Osteoblast (primary cell): ENCODE data around the gene OR5D16. TPM values are rescaled to one million over a fixed set of nuclear protein-coding genes. Genes with fewer than 3 reads are reported as not detected.
"Not testable (repeated sequence)": the region's sequence is repeated elsewhere in the genome, so short reads cannot be mapped to it uniquely, and the experiment has no call there.

ENCODE experiments used
- DNase-seq: peaks from one replicate; pipeline ENCODE4 v3.0.0; 2011; ENCODE audit warnings: low spot score, mixed read lengths; ENCODE audit not compliant: insufficient read length; ENCODE audit errors: missing footprints
- H2AFZ ChIP-seq: 2 replicates; pipeline ENCODE4 v1.6.0; 2011; ENCODE audit warnings: mild to moderate bottlenecking, low read length
- H3K27ac ChIP-seq: 2 replicates; pipeline ENCODE4 v1.5.1; 2011; ENCODE audit warnings: mild to moderate bottlenecking, low read depth, low read length, moderate library complexity
- H3K27me3 ChIP-seq: 2 replicates; pipeline ENCODE4 v1.6.0; 2012; ENCODE audit warnings: mild to moderate bottlenecking, control low read depth, inconsistent platforms, low read length, moderate library complexity; ENCODE audit not compliant: insufficient read depth
- H3K36me3 ChIP-seq: 2 replicates; pipeline ENCODE4 v1.5.1; 2011; ENCODE audit warnings: mild to moderate bottlenecking, low read length, control low read depth, moderate library complexity; ENCODE audit not compliant: insufficient read depth
- H3K4me1 ChIP-seq: 2 replicates; pipeline ENCODE4 v1.5.1; 2011; ENCODE audit warnings: mild to moderate bottlenecking, low read length, control low read depth, moderate library complexity; ENCODE audit not compliant: insufficient read depth
- H3K4me2 ChIP-seq: 2 replicates; pipeline ENCODE4 v1.6.0; 2011; ENCODE audit warnings: mild to moderate bottlenecking, low read length; ENCODE audit not compliant: insufficient read depth
- H3K4me3 ChIP-seq: fragments of 200-600 bp; sonication (generic); 3 replicates; pipeline ENCODE4 v1.5.1; 2012; ENCODE audit warnings: mild to moderate bottlenecking, low read length, inconsistent platforms; ENCODE audit not compliant: insufficient read depth
- H3K79me2 ChIP-seq: 2 replicates; pipeline ENCODE4 v1.6.0; 2012; ENCODE audit warnings: mild to moderate bottlenecking, low read length, control low read depth, inconsistent platforms; ENCODE audit not compliant: insufficient read depth
- H3K9me3 ChIP-seq: 2 replicates; pipeline ENCODE4 v1.5.1; 2011; ENCODE audit warnings: low read depth, low read length, control low read depth
- H4K20me1 ChIP-seq: 2 replicates; pipeline ENCODE4 v1.6.0; 2012; ENCODE audit warnings: mild to moderate bottlenecking, low read length, control low read depth; ENCODE audit not compliant: insufficient read depth
- small RNA-seq: library from RNA; depleted of rRNA; stranded (forward); fragments of <200 nt; gene quantifications from one replicate; pipeline ENCODE3, GENCODE V24; 2012
- total RNA-seq: library from RNA; depleted of rRNA; stranded (reverse); fragments of >200 nt; gene quantifications from 2 replicates; pipeline ENCODE4 v1.2.3, GENCODE V29; 2012

The OR5D16 gene
- total RNA-seq, 1 donor: not detected

- not testable (repeated sequence) for H3K9me3 ChIP-seq, H3K27ac ChIP-seq, H3K79me2 ChIP-seq, H3K36me3 ChIP-seq, H4K20me1 ChIP-seq, H2AFZ ChIP-seq, H3K4me2 ChIP-seq, H3K4me3 ChIP-seq, H3K4me1 ChIP-seq, DNase-seq, H3K27me3 ChIP-seq
Observed at GRCh38 chr11:55873146-55873545, 34.6 kb downstream of the OR5D16 start.

- H3K4me1 ChIP-seq, H3K27me3 ChIP-seq, H3K27ac ChIP-seq, H3K4me2 ChIP-seq, DNase-seq, H3K9me3 ChIP-seq, H3K36me3 ChIP-seq, H3K4me3 ChIP-seq, H2AFZ ChIP-seq, H3K79me2 ChIP-seq, H4K20me1 ChIP-seq: not testable (repeated sequence)
Observed at GRCh38 chr11:55882997-55883396, 44.4 kb downstream of the OR5D16 start, which contains the start of gene TRIM51. Gene TRIM51, plus strand, starts transcription at chr11:55883297. Its CDS starts 2,132 bp downstream, at chr11:55885429.

GRCh38 chr11:55884995-55885394 is 46.4 kb downstream of the OR5D16 start:
- H3K36me3 ChIP-seq, H3K79me2 ChIP-seq, H3K27ac ChIP-seq, H3K27me3 ChIP-seq, H2AFZ ChIP-seq, H4K20me1 ChIP-seq, DNase-seq, H3K4me2 ChIP-seq, H3K4me1 ChIP-seq, H3K9me3 ChIP-seq, H3K4me3 ChIP-seq: not testable (repeated sequence)

GRCh38 chr11:55885481-55885880 is 46.9 kb downstream of the OR5D16 start:
- H3K27me3 ChIP-seq, DNase-seq, H4K20me1 ChIP-seq: not testable (repeated sequence)

More at GRCh38 chr11:55885481-55885880, 46.9 kb downstream of the OR5D16 start:
- H3K4me2 ChIP-seq, H2AFZ ChIP-seq, H3K79me2 ChIP-seq, H3K4me1 ChIP-seq, H3K4me3 ChIP-seq, H3K36me3 ChIP-seq, H3K27ac ChIP-seq, H3K9me3 ChIP-seq: not testable (repeated sequence)

Small RNA genes within 50 kb of the gene (small RNA-seq; reads per million reads assigned to genes)
- gene AC036111.3: not detected

Other genes starting within 250 kb of the OR5D16 start
- not detected in 2 replicates for gene OR4C11, start 231.1 kb upstream of the OR5D16 start, total RNA-seq
- gene OR4P4, start 203.6 kb upstream of the OR5D16 start, total RNA-seq: not detected in 2 replicates
- not detected in 2 replicates for gene OR4S2, start 190.4 kb upstream of the OR5D16 start, total RNA-seq
- gene OR4C6, start 176.6 kb upstream of the OR5D16 start, total RNA-seq: not detected in 2 replicates
- not detected in 2 replicates for gene OR5D13, start 65.3 kb upstream of the OR5D16 start, total RNA-seq
- not detected in 2 replicates for gene OR5D14, start 43.2 kb upstream of the OR5D16 start, total RNA-seq
- not detected in 2 replicates for gene OR5L1, start 27.4 kb upstream of the OR5D16 start, total RNA-seq
- not detected in 2 replicates for gene OR5D18, start 19.1 kb upstream of the OR5D16 start, total RNA-seq
- not detected in 2 replicates for gene OR5L2, start 11.5 kb upstream of the OR5D16 start, total RNA-seq
- not detected in 2 replicates for gene TRIM51, start 44.5 kb downstream of the OR5D16 start, total RNA-seq
- not detected in 2 replicates for gene OR5W2, start 75.8 kb downstream of the OR5D16 start, total RNA-seq
- gene OR5I1, start 97.6 kb downstream of the OR5D16 start, total RNA-seq: not detected in 2 replicates
- gene OR10AG1, start 131.2 kb downstream of the OR5D16 start, total RNA-seq: not detected in 2 replicates
- gene OR5F1, start 155.9 kb downstream of the OR5D16 start, total RNA-seq: not detected in 2 replicates
- not detected in 2 replicates for gene OR5AS1, start 188.9 kb downstream of the OR5D16 start, total RNA-seq